Posterior cingulate gyrus (tissue), 11 donors: ENCODE measurements around the gene CHRM3.

ENCODE experiments used
- DNase-seq, 10 donors: peaks; one replicate each; pipeline versions ENCODE4 v3.0.0 to v3.0.0-alpha.2; 2020 to 2021; ENCODE audit warnings: mixed read lengths in 3 of 10
- intact Hi-C: fragments of 100-400 bp; cut with DNase I; formaldehyde crosslinking; loops from one replicate; pipeline ENCODE4 v1.15.1; 2023

CHRM3 gene

GRCh38 chr1:239394107-239394506 is 7.7 kb downstream of the CHRM3 start:
- intact Hi-C loops: no loop called here
- no peak for DNase-seq

- DNase-seq: no peak
- intact Hi-C loops: no loop called here
These were observed 27.5 kb downstream of the CHRM3 start for GRCh38 chr1:239413916-239414315.

GRCh38 chr1:239417221-239417620 is 30.9 kb downstream of the CHRM3 start:
- intact Hi-C loops: no loop called here

GRCh38 chr1:239417986-239418640 is 31.7 kb downstream of the CHRM3 start:
- intact Hi-C loops: no loop called here
- no peak for DNase-seq

More at GRCh38 chr1:239417221-239417620, 30.9 kb downstream of the CHRM3 start:
- no peak for DNase-seq

- intact Hi-C loops: no loop called here
- no peak for DNase-seq
These were observed 32.3 kb downstream of the CHRM3 start for GRCh38 chr1:239418681-239419080.

- DNase-seq: no peak
These were observed 35.4 kb downstream of the CHRM3 start for GRCh38 chr1:239421811-239422210.

GRCh38 chr1:239422818-239423217 is 36.5 kb downstream of the CHRM3 start:
- no peak for DNase-seq
- intact Hi-C loops: no loop called here

More at GRCh38 chr1:239421811-239422210, 35.4 kb downstream of the CHRM3 start:
- intact Hi-C loops: no loop called here

GRCh38 chr1:239426821-239427475 is 40.6 kb downstream of the CHRM3 start:
- DNase-seq: no peak
- intact Hi-C loops: no loop called here

- no peak for DNase-seq
- intact Hi-C loops: no loop called here
These were observed 41.3 kb downstream of the CHRM3 start for GRCh38 chr1:239427712-239428111.

GRCh38 chr1:239428120-239428710 is 41.8 kb downstream of the CHRM3 start:
- no peak for DNase-seq
- intact Hi-C loops: no loop called here

- intact Hi-C loops: no loop called here
- no peak for DNase-seq
These were observed 42.8 kb downstream of the CHRM3 start for GRCh38 chr1:239429163-239429562.

- intact Hi-C loops: no loop called here
- DNase-seq: no peak
These were observed 45.9 kb downstream of the CHRM3 start for GRCh38 chr1:239432255-239432654.

- intact Hi-C loops: no loop called here
- DNase-seq: no peak
These were observed 47.8 kb downstream of the CHRM3 start for GRCh38 chr1:239434181-239434580.
